Smooth muscle cell (in vitro differentiated cells): ENCODE data around the gene PDE6C. TPM values are rescaled to one million over a fixed set of nuclear protein-coding genes. Genes with fewer than 3 reads are reported as not detected.
A peak's percentile ranks its signal among the peaks of the same experiment; 100 is the strongest.

ENCODE experiments used
- DNase-seq: peaks from one replicate; lab custom pipeline; 2025; ENCODE audit not compliant: unreplicated experiment; lab: John Stamatoyannopoulos, UW
- H2AFZ ChIP-seq: fragments of 200-600 bp; sonication (generic); 2 replicates; pipeline ENCODE4 v1.6.0; 2016; ENCODE audit warnings: antibody characterized with exemption, low read depth, mild to moderate bottlenecking
- H3F3A ChIP-seq: fragments of 200-600 bp; sonication (generic); 2 replicates; pipeline ENCODE4 v1.6.0; 2017; ENCODE audit warnings: antibody characterized with exemption, low read depth
- H3K27ac ChIP-seq: fragments of 200-600 bp; sonication (generic); 2 replicates; pipeline ENCODE4 v1.5.1; 2016; ENCODE audit warnings: low read depth, mild to moderate bottlenecking
- H3K27me3 ChIP-seq: fragments of 200-600 bp; sonication (generic); 2 replicates; pipeline ENCODE4 v1.6.1; 2016; ENCODE audit warnings: low read depth, mild to moderate bottlenecking
- H3K36me3 ChIP-seq: fragments of 200-600 bp; sonication (generic); 2 replicates; pipeline ENCODE4 v1.5.1; 2016; ENCODE audit warnings: low read depth
- H3K4me1 ChIP-seq: fragments of 200-600 bp; sonication (generic); 2 replicates; pipeline ENCODE4 v1.5.1; 2016; ENCODE audit warnings: low read depth
- H3K4me2 ChIP-seq: fragments of 200-600 bp; sonication (generic); 2 replicates; pipeline ENCODE4 v1.6.0; 2016; ENCODE audit warnings: mild to moderate bottlenecking
- H3K4me3 ChIP-seq: fragments of 200-600 bp; sonication (generic); 2 replicates; pipeline ENCODE4 v1.5.1; 2016; ENCODE audit warnings: mild to moderate bottlenecking
- H3K79me2 ChIP-seq: fragments of 200-600 bp; sonication (generic); 2 replicates; pipeline ENCODE4 v1.6.0; 2016; ENCODE audit warnings: low read depth, mild to moderate bottlenecking
- H3K9ac ChIP-seq: fragments of 200-600 bp; sonication (generic); 2 replicates; pipeline ENCODE4 v1.6.0; 2016; ENCODE audit warnings: low read depth
- H3K9me3 ChIP-seq: fragments of 200-600 bp; sonication (generic); replicated peaks from 2 replicates; pipeline ENCODE4 v1.5.1; 2016; ENCODE audit warnings: low read depth
- H4K20me1 ChIP-seq: fragments of 200-600 bp; sonication (generic); 2 replicates; pipeline ENCODE4 v1.6.0; 2016; ENCODE audit warnings: low read depth
- CTCF ChIP-seq: fragments of 200-600 bp; sonication (generic); IDR thresholded peaks from 2 replicates; pipeline ENCODE4 v1.5.1; 2017; ENCODE audit warnings: borderline replicate concordance, mild to moderate bottlenecking, antibody characterized with exemption; ENCODE audit not compliant: insufficient read depth, poor library complexity, severe bottlenecking
- WGBS: methylation state at CpG from one replicate; pipeline ENCODE4 v1.1.7; 2016; ENCODE audit warnings: low lambda C conversion rate; 5-methylcytosine and 5-hydroxymethylcytosine counted together
- polyA plus RNA-seq: library from polyadenylated mRNA; unstranded; fragments of >200 nt; fragmentation: Nextera tagmentation; extraction: Ambion mirVana; gene quantifications from 2 replicates; pipeline ENCODE4 v1.2.1, GENCODE V29; 2016
- total RNA-seq: library from RNA; depleted of rRNA; stranded (reverse); fragments of >200 nt; gene quantifications from 2 replicates; pipeline ENCODE4 v1.2.3, GENCODE V29; 2014

Gene PDE6C
- total and polyA plus RNA-seq, 2 experiments from 2014 or later: not detected

- no peak overlapping the region for H2AFZ ChIP-seq
- no peaks in the 10 kb centered on the region for H3F3A ChIP-seq
- no peak for DNase-seq
Measured at GRCh38 chr10:93595378-93596161, 16.8 kb upstream of the PDE6C start.

GRCh38 chr10:93596539-93596938, 15.8 kb upstream of the PDE6C start:
- no peaks in the 10 kb centered on the region for H3K9me3 ChIP-seq
- H4K20me1 ChIP-seq: no peaks in the 10 kb centered on the region
- H3K36me3 ChIP-seq: no peaks in the 10 kb centered on the region
- H3K4me1 ChIP-seq: peaks cover 7% of the 10 kb centered on the region
- no peak overlapping the region for H3K9ac ChIP-seq
- no peak overlapping the region for H3K4me3 ChIP-seq
- H3K79me2 ChIP-seq: no peaks in the 10 kb centered on the region
- no peak overlapping the region for H2AFZ ChIP-seq
- DNase-seq: no peak
- H3F3A ChIP-seq: no peaks in the 10 kb centered on the region
- H3K27ac ChIP-seq: peak overlapping the region; percentile 35
- TF ChIP-seq CTCF: peak; percentile 12
- WGBS: 75% methylated on average over 4 of the region's 4 CpGs
- peaks cover 27% of the 10 kb centered on the region for H3K27me3 ChIP-seq
- no peak overlapping the region for H3K4me2 ChIP-seq

More at GRCh38 chr10:93595378-93596161, 16.8 kb upstream of the PDE6C start:
- no peaks in the 10 kb centered on the region for H3K9me3 ChIP-seq
- H3K9ac ChIP-seq: no peak overlapping the region
- no peak overlapping the region for H3K4me2 ChIP-seq
- no peaks in the 10 kb centered on the region for H3K36me3 ChIP-seq
- peaks cover 6% of the 10 kb centered on the region for H3K4me1 ChIP-seq
- WGBS: 63% methylated on average over 5 of the region's 5 CpGs
- H3K27me3 ChIP-seq: peaks cover 17% of the 10 kb centered on the region
- no peak for TF ChIP-seq CTCF
- H4K20me1 ChIP-seq: no peaks in the 10 kb centered on the region
- no peak overlapping the region for H3K27ac ChIP-seq
- no peak overlapping the region for H3K4me3 ChIP-seq
- no peaks in the 10 kb centered on the region for H3K79me2 ChIP-seq

GRCh38 chr10:93597075-93597599, 15.2 kb upstream of the PDE6C start:
- no peak for DNase-seq
- no peak overlapping the region for H3K27ac ChIP-seq
- H3K27me3 ChIP-seq: peaks cover 33% of the 10 kb centered on the region
- H2AFZ ChIP-seq: no peak overlapping the region
- no peaks in the 10 kb centered on the region for H3F3A ChIP-seq
- no peaks in the 10 kb centered on the region for H4K20me1 ChIP-seq
- no peak overlapping the region for H3K4me2 ChIP-seq
- no peak overlapping the region for H3K4me3 ChIP-seq
- no peaks in the 10 kb centered on the region for H3K79me2 ChIP-seq
- H3K4me1 ChIP-seq: peaks cover 13% of the 10 kb centered on the region
- H3K9ac ChIP-seq: no peak overlapping the region
- H3K9me3 ChIP-seq: no peaks in the 10 kb centered on the region
- no peaks in the 10 kb centered on the region for H3K36me3 ChIP-seq
- no peak for TF ChIP-seq CTCF
- WGBS: 96% methylated on average over 1 of the region's 1 CpG

- Histone ChIP-seq H3K9me3 (no peaks in the 10 kb centered on the region), H3K4me3 (no peak overlapping the region), H3K9ac (no peak overlapping the region), H4K20me1 (no peaks in the 10 kb centered on the region), H3F3A (no peaks in the 10 kb centered on the region), H2AFZ (no peak overlapping the region), H3K27me3 (peaks cover 43% of the 10 kb centered on the region), H3K79me2 (no peaks in the 10 kb centered on the region), H3K36me3 (no peaks in the 10 kb centered on the region), H3K4me1 (peaks cover 14% of the 10 kb centered on the region), H3K4me2 (no peak overlapping the region), H3K27ac (no peak overlapping the region)
- WGBS: 88% methylated on average over 5 of the region's 5 CpGs
- DNase-seq: no peak
- TF ChIP-seq CTCF: no peak
Measured at GRCh38 chr10:93598157-93598556, 14.2 kb upstream of the PDE6C start.
